K562 (cell line): Measurements from ENCODE around the gene GALNT7. TPM values are rescaled to one million over a fixed set of nuclear protein-coding genes. Genes with fewer than 3 reads are reported as not detected.

Experiments used
- ATF6 ChIP-seq: sonication (generic); formaldehyde crosslinking; IDR thresholded peaks from 2 replicates; pipeline ENCODE4 v1.4.0; 2020; ENCODE audit warnings: mild to moderate bottlenecking, missing genetic modification reagents
- BRD9 ChIP-seq: fragments of 450-650 bp; IDR thresholded peaks from 2 replicates; pipeline ENCODE4 v1.6.1; 2018; ENCODE audit warnings: low read depth; ENCODE audit not compliant: partially characterized antibody
- CREM ChIP-seq: IDR thresholded peaks from 2 replicates; pipeline ENCODE4 v1.6.1; 2014; ENCODE audit warnings: antibody characterized with exemption, low read depth
- E2F3 ChIP-seq: fragments of 250-450 bp; sonication (Bioruptor Pico); IDR thresholded peaks from 2 replicates; pipeline ENCODE4 v1.4.0; 2020; ENCODE audit warnings: mild to moderate bottlenecking
- ELF4 ChIP-seq: fragments of 450-650 bp; formaldehyde crosslinking; IDR thresholded peaks from 2 replicates; pipeline ENCODE4 v1.4.0; 2022; ENCODE audit warnings: missing genetic modification characterization
- ERF ChIP-seq: fragments of 450-650 bp; formaldehyde crosslinking; IDR thresholded peaks from 2 replicates; pipeline ENCODE4 v1.4.0; 2020; ENCODE audit warnings: mild to moderate bottlenecking, mixed read lengths
- FOXK1 ChIP-seq: sonication (generic); formaldehyde crosslinking; IDR thresholded peaks from 2 replicates; pipeline ENCODE4 v1.8.0; 2022; ENCODE audit warnings: missing genetic modification reagents, mild to moderate bottlenecking, borderline replicate concordance
- HDAC3 ChIP-seq: fragments of 450-650 bp; IDR thresholded peaks from 2 replicates; pipeline ENCODE4 v1.6.1; 2018; ENCODE audit warnings: borderline replicate concordance, mild to moderate bottlenecking, moderate library complexity; ENCODE audit not compliant: partially characterized antibody
- KAT7 ChIP-seq: sonication (generic); formaldehyde crosslinking; IDR thresholded peaks from 2 replicates; pipeline ENCODE4 v1.8.0; 2022; ENCODE audit warnings: missing genetic modification reagents, mild to moderate bottlenecking, borderline replicate concordance
- MAFF ChIP-seq: IDR thresholded peaks from 2 replicates; pipeline ENCODE4 v1.6.1; 2012; ENCODE audit warnings: low read length, improper control_type of control experiment
- PCBP2 ChIP-seq: fragments of 200-400 bp; formaldehyde crosslinking; IDR thresholded peaks from 2 replicates; pipeline ENCODE4 v1.6.1; 2018; ENCODE audit warnings: low read length, low read depth, mild to moderate bottlenecking, moderate library complexity; ENCODE audit not compliant: poor library complexity, severe bottlenecking
- PHTF2 ChIP-seq: fragments of 250-450 bp; sonication (Bioruptor Pico); IDR thresholded peaks from 2 replicates; pipeline ENCODE4 v1.5.0; 2021; ENCODE audit warnings: mild to moderate bottlenecking
- POLR3G ChIP-seq: IDR thresholded peaks from 2 replicates; pipeline ENCODE4 v1.6.1; 2011; ENCODE audit not compliant: insufficient read length, insufficient replicate concordance; ENCODE audit errors: extremely low read depth
- RFX1 ChIP-seq: fragments of 450-650 bp; IDR thresholded peaks from 2 replicates; pipeline ENCODE4 v1.6.1; 2016; ENCODE audit warnings: mild to moderate bottlenecking, moderate library complexity
- SP1 ChIP-seq: sonication (generic); formaldehyde crosslinking; IDR thresholded peaks from 2 replicates; pipeline ENCODE4 v1.8.1; 2022; ENCODE audit warnings: mild to moderate bottlenecking, missing genetic modification reagents
- TAF15 ChIP-seq: fragments of 200-400 bp; formaldehyde crosslinking; IDR thresholded peaks from 2 replicates; pipeline ENCODE4 v1.6.1; 2017; ENCODE audit warnings: mild to moderate bottlenecking, low read depth, low read length, moderate library complexity
- TAF9B ChIP-seq: fragments of 450-650 bp; IDR thresholded peaks from 2 replicates; pipeline ENCODE4 v1.6.1; 2018; ENCODE audit warnings: mild to moderate bottlenecking; ENCODE audit not compliant: partially characterized antibody
- ZBTB26 ChIP-seq: fragments of 450-650 bp; formaldehyde crosslinking; IDR thresholded peaks from 2 replicates; pipeline ENCODE4 v1.4.0; 2022; ENCODE audit warnings: missing genetic modification characterization
- ZNF324 ChIP-seq: fragments of 250-450 bp; sonication (Bioruptor Pico); IDR thresholded peaks from 2 replicates; pipeline ENCODE4 v1.4.0; 2020; ENCODE audit warnings: mild to moderate bottlenecking
- ZNF408 ChIP-seq: fragments of 250-450 bp; sonication (Bioruptor Pico); IDR thresholded peaks from 2 replicates; pipeline ENCODE4 v1.4.0; 2020; ENCODE audit warnings: low read depth, mild to moderate bottlenecking, moderate library complexity
- ZNF609 ChIP-seq: sonication (generic); formaldehyde crosslinking; IDR thresholded peaks from 2 replicates; pipeline ENCODE4 v1.8.1; 2023; ENCODE audit warnings: missing genetic modification reagents, mild to moderate bottlenecking, borderline replicate concordance
- polyA plus RNA-seq, 8 experiments: library from polyadenylated mRNA; depleted of rRNA in 4 of 8; stranded (reverse) in 5 of 8; unstranded in 3 of 8; fragments of >200 nt; fragmentation: Nextera tagmentation in 2 of 8; fragmentation: Illumina TruSeq in 1 of 8; extraction: Ambion mirVana in 2 of 8; extraction: Trizol in 1 of 8; gene quantifications; 2 replicates each; pipeline versions ENCODE4 v1.2.1 to v1.2.3, GENCODE V29; 2011 to 2014; ENCODE audit warnings: inconsistent platforms in 1 of 8, missing spikeins in 1 of 8
- total RNA-seq, 7 experiments: library from RNA; depleted of rRNA in 6 of 7; stranded (reverse); fragments of >200 nt in 6 of 7; fragmentation: Illumina TruSeq in 2 of 7; extraction: Trizol in 2 of 7; gene quantifications; 2 replicates each; pipeline versions ENCODE4 v1.2.1 to v1.2.3, GENCODE V29; 2011 to 2021; ENCODE audit warnings: low replicate concordance in 1 of 7

Gene GALNT7
- total and polyA plus RNA-seq, 9 of the 15 experiments (the other 6 are each of a cell fraction or from before 2014, with no cell fraction given): 16.7 to 38.7 (median 31.1) TPM

- TF ChIP-seq HDAC3 (no peak), KAT7 (CRISPR knock-in tag) (no peak), MAFF (no peak), FOXK1 (CRISPR knock-in tag) (no peak), ATF6 (CRISPR knock-in tag) (no peak), ZNF609 (CRISPR knock-in tag) (no peak), ERF (no peak), RFX1 (no peak), CREM (peak; percentile 6; the same call in 1 of the 2 replicates), ZBTB26 (CRISPR knock-in tag) (0 out of 2 replicates have a peak, but pooled peaks have one; percentile 37), E2F3 (CRISPR knock-in tag) (no peak), TAF15 (no peak), PHTF2 (CRISPR knock-in tag) (no peak), ZNF324 (CRISPR knock-in tag) (no peak), ELF4 (no peak), POLR3G (no peak), BRD9 (no peak), SP1 (CRISPR knock-in tag) (peak; percentile 65), ZNF408 (CRISPR knock-in tag) (no peak), TAF9B (peak; percentile 55), PCBP2 (no peak)
Observed at GRCh38 chr4:173168396-173169177, at the start of gene GALNT7 (continued).
